Measurements from ENCODE around the gene LURAP1L. TPM values are rescaled to one million over a fixed set of nuclear protein-coding genes. Genes with fewer than 3 reads are reported as not detected.

The LURAP1L gene
- polyA plus RNA-seq, 1 donor (not counting 4 experiments of a cell fraction or from before 2014, with no cell fraction given): 25.0 TPM

DNA sequence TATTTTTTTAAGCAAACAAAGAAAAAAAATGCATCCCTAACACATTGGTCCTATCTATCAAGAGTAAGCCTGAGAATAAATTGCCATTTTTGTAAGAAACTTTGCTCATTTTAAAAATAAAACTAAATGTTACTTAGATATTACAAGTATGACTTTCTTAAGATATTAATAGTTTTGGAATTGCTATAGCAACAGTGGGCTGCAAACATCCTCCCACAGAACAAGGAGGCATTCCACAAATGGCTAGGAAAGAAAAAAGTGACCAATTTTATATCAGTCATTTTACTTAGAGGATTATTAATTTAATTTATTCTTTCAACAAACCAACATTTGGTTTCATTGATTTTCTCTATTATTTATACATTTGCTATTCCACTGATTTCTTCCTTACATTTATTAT is 63.7 kb downstream of the LURAP1L start:
- H3K4me2 ChIP-seq (ENCODE audit: control insufficient read depth, extremely low read depth, insufficient read depth, low read depth, low read length): no peak overlapping the region
- H3K9me1 ChIP-seq (ENCODE audit: control insufficient read depth, extremely low read depth, insufficient read depth, low read length): no peaks in the 10 kb centered on the region
- H3K9me3 ChIP-seq (ENCODE audit: control insufficient read depth, low read depth, low read length): no peaks in the 10 kb centered on the region
- FAIRE-seq: no peak
- no peak overlapping the region for H3K4me3 ChIP-seq (ENCODE audit: control insufficient read depth in 2 of 3, extremely low read depth in 1 of 3, insufficient read depth in 2 of 3, low read depth in 1 of 3, low read length in 3 of 3)
- no peak overlapping the region for H2AFZ ChIP-seq (ENCODE audit: control insufficient read depth, low read length)
- dilution Hi-C loops (cut with MboI; ENCODE audit: extremely low pct_ligation_motif_present, low sequenced_read_pairs): no loop called here
- no peaks in the 10 kb centered on the region for H3K36me3 ChIP-seq (ENCODE audit: control insufficient read depth in 2 of 2, extremely low read depth in 1 of 2, insufficient read depth in 2 of 2, low read length in 2 of 2)
- no peak overlapping the region for H3K9ac ChIP-seq (ENCODE audit: control insufficient read depth, extremely low read depth, insufficient read depth, low read length)
- H4K20me1 ChIP-seq (ENCODE audit: control insufficient read depth, extremely low read depth, insufficient read depth, low read length): no peaks in the 10 kb centered on the region
- no peaks in the 10 kb centered on the region for H3K27me3 ChIP-seq (ENCODE audit: control insufficient read depth, extremely low read depth, insufficient read depth, low read length)
- no peak overlapping the region for H3K27ac ChIP-seq (ENCODE audit: control insufficient read depth, insufficient read depth, low read length)
- TF ChIP-seq, protein P1, sequence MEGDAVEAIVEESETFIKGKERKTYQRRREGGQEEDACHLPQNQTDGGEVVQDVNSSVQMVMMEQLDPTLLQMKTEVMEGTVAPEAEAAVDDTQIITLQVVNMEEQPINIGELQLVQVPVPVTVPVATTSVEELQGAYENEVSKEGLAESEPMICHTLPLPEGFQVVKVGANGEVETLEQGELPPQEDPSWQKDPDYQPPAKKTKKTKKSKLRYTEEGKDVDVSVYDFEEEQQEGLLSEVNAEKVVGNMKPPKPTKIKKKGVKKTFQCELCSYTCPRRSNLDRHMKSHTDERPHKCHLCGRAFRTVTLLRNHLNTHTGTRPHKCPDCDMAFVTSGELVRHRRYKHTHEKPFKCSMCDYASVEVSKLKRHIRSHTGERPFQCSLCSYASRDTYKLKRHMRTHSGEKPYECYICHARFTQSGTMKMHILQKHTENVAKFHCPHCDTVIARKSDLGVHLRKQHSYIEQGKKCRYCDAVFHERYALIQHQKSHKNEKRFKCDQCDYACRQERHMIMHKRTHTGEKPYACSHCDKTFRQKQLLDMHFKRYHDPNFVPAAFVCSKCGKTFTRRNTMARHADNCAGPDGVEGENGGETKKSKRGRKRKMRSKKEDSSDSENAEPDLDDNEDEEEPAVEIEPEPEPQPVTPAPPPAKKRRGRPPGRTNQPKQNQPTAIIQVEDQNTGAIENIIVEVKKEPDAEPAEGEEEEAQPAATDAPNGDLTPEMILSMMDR (optimal IDR thresholded peaks at IDR 0.05 in 1 of 3, IDR thresholded peaks at IDR 0.05 in 1 of 3, conservative IDR thresholded peaks at IDR 0.05 in 1 of 3; ENCODE audit: extremely low read depth in 1 of 3, insufficient read depth in 2 of 3, low read length in 3 of 3): no peak
- TF ChIP-seq EZH2 (IDR thresholded peaks at IDR 0.05; ENCODE audit: low read length): no peak
- H3K79me2 ChIP-seq (ENCODE audit: control insufficient read depth, insufficient read depth, low read length): no peaks in the 10 kb centered on the region
- H3K4me1 ChIP-seq (ENCODE audit: control insufficient read depth, extremely low read depth, insufficient read depth, low read length): no peaks in the 10 kb centered on the region
- DNase-seq (ENCODE audit: low read depth, low spot score): no peak

DNA sequence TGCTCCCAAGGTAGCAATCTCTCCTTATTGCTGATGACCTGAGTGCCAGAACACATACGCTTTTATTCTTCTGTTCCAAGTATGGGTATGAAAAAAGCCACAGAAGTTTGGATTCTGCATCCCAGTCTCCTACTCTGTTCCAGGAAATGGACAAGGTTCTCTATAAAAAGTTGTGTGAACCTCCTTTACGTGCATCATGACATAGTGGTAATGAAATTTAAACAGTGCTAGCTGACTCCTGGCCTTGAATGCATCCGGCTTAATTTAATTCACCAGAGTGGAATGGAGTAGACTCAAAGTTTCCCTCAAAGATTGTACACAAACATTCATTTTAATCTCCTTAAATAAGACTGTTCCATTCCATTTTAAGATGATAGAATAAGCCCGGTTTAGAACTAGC is 68.9 kb downstream of the LURAP1L start:
- Histone ChIP-seq H3K27me3 (ENCODE audit: control insufficient read depth, extremely low read depth, insufficient read depth, low read length) (no peaks in the 10 kb centered on the region), H3K9me1 (ENCODE audit: control insufficient read depth, extremely low read depth, insufficient read depth, low read length) (no peaks in the 10 kb centered on the region), H2AFZ (ENCODE audit: control insufficient read depth, low read length) (no peak overlapping the region), H3K4me1 (ENCODE audit: control insufficient read depth, extremely low read depth, insufficient read depth, low read length) (no peaks in the 10 kb centered on the region), H4K20me1 (ENCODE audit: control insufficient read depth, extremely low read depth, insufficient read depth, low read length) (no peaks in the 10 kb centered on the region), H3K4me2 (ENCODE audit: control insufficient read depth, extremely low read depth, insufficient read depth, low read depth, low read length) (no peak overlapping the region), H3K79me2 (ENCODE audit: control insufficient read depth, insufficient read depth, low read length) (no peaks in the 10 kb centered on the region), H3K9ac (ENCODE audit: control insufficient read depth, extremely low read depth, insufficient read depth, low read length) (no peak overlapping the region), H3K9me3 (ENCODE audit: control insufficient read depth, low read depth, low read length) (no peaks in the 10 kb centered on the region), H3K27ac (ENCODE audit: control insufficient read depth, insufficient read depth, low read length) (no peak overlapping the region), H3K36me3 (ENCODE audit: control insufficient read depth in 2 of 2, extremely low read depth in 1 of 2, insufficient read depth in 2 of 2, low read length in 2 of 2) (no peaks in the 10 kb centered on the region), H3K4me3 (ENCODE audit: control insufficient read depth in 2 of 3, extremely low read depth in 1 of 3, insufficient read depth in 2 of 3, low read depth in 1 of 3, low read length in 3 of 3) (no peak overlapping the region)
- no peak for DNase-seq (ENCODE audit: low read depth, low spot score)
- dilution Hi-C loops (cut with MboI; ENCODE audit: extremely low pct_ligation_motif_present, low sequenced_read_pairs): no loop called here
- no peak for TF ChIP-seq EZH2 (IDR thresholded peaks at IDR 0.05; ENCODE audit: low read length)
- TF ChIP-seq, protein P1 (optimal IDR thresholded peaks at IDR 0.05 in 1 of 3, IDR thresholded peaks at IDR 0.05 in 1 of 3, conservative IDR thresholded peaks at IDR 0.05 in 1 of 3; ENCODE audit: extremely low read depth in 1 of 3, insufficient read depth in 2 of 3, low read length in 3 of 3): no peak
- FAIRE-seq: no peak
